Stomach (tissue), 9 donors: ENCODE measurements around the gene MEPE. TPM values are rescaled to one million over a fixed set of nuclear protein-coding genes. Genes with fewer than 3 reads are reported as not detected.

Experiments used
- DNase-seq, 2 donors: peaks; one replicate each; pipeline versions ENCODE4 v3.0.0 to v3.0.0-alpha.2; 2013 to 2019
- H3K27ac ChIP-seq, 5 donors: fragments of 200-600 bp in 4 of 5; sonication (generic) in 4 of 5; one replicate each; pipeline ENCODE4 v1.5.1; 2013 to 2019; ENCODE audit warnings: mild to moderate bottlenecking in 1 of 5, moderate library complexity in 1 of 5
- H3K27me3 ChIP-seq, 3 donors: fragments of 200-600 bp; sonication (generic); one replicate each; pipeline ENCODE4 v1.5.1; 2017 to 2019; ENCODE audit warnings: mixed run types in 1 of 3
- H3K36me3 ChIP-seq, 4 donors: fragments of 200-600 bp; sonication (generic); 1 replicate in 3 of 4; 2 replicates in 1 of 4; pipeline ENCODE4 v1.5.1; 2016 to 2019
- H3K4me1 ChIP-seq, 4 donors: fragments of 200-600 bp; sonication (generic); one replicate each; pipeline ENCODE4 v1.5.1; 2016 to 2019
- H3K4me3 ChIP-seq, 4 donors: fragments of 200-600 bp; sonication (generic) in 3 of 4; one replicate each; pipeline ENCODE4 v1.5.1; 2016 to 2019; ENCODE audit warnings: mild to moderate bottlenecking in 1 of 4
- H3K9me3 ChIP-seq, 4 donors: fragments of 200-600 bp; sonication (generic); one replicate each; pipeline ENCODE4 v1.5.1; 2016 to 2019
- EP300 ChIP-seq: sonication (generic); formaldehyde crosslinking; IDR thresholded peaks from one replicate; pipeline ENCODE4 v1.6.1; 2017; ENCODE audit warnings: antibody characterized with exemption
- POLR2A ChIP-seq, 4 donors: fragments of 450-650 bp; IDR thresholded peaks; one replicate each; pipeline ENCODE4 v1.6.1; 2016; ENCODE audit warnings: antibody characterized with exemption in 4 of 4, control low read depth in 2 of 4, mild to moderate bottlenecking in 1 of 4, moderate library complexity in 1 of 4
- POLR2AphosphoS5 ChIP-seq, 3 donors: sonication (generic); formaldehyde crosslinking; IDR thresholded peaks; one replicate each; pipeline ENCODE4 v1.6.1; 2016; ENCODE audit warnings: antibody characterized with exemption in 3 of 3
- WGBS, 5 donors: extraction: QIAGEN DNeasy Blood & Tissue Kit in 3 of 5; methylation state at CpG; one replicate each; pipeline versions ENCODE4 v1.1.5 to v1.1.7; 2013 to 2018; 5-methylcytosine and 5-hydroxymethylcytosine counted together
- intact Hi-C: fragments of 100-400 bp; cut with DNase I; formaldehyde crosslinking; loops from one replicate; pipeline ENCODE4 v1.15.1; 2023; ENCODE audit warnings: low total_unique reads
- polyA plus RNA-seq, 3 donors: library from polyadenylated mRNA; stranded (reverse); fragments of 200-250 nt; gene quantifications; one replicate each; pipeline ENCODE4 v1.2.3, GENCODE V29; 2013
- total RNA-seq, 5 donors: library from RNA; depleted of rRNA; stranded (reverse); fragments of >200 nt; gene quantifications; one replicate each; pipeline versions ENCODE4 v1.1.0 to v1.2.3, GENCODE V29; 2014 to 2016
- TF ChIP-seq, protein P1 (sequence below), 7 experiments: fragments of 450-650 bp in 4 of 7; fragments of 200-600 bp in 3 of 7; sonication (generic) in 3 of 7; IDR thresholded peaks; one replicate each; pipeline ENCODE4 v1.5.1; 2016 to 2019; ENCODE audit warnings: antibody characterized with exemption in 7 of 7, control low read depth in 2 of 7, mild to moderate bottlenecking in 1 of 7
- donor health status: healthy with polysubstance abuse.
- donor health status: Bipolar disorder and iron deficiency.
- donor health status: healthy.

MEPE gene
- total and polyA plus RNA-seq, 8 donors, result not detected

DNA sequence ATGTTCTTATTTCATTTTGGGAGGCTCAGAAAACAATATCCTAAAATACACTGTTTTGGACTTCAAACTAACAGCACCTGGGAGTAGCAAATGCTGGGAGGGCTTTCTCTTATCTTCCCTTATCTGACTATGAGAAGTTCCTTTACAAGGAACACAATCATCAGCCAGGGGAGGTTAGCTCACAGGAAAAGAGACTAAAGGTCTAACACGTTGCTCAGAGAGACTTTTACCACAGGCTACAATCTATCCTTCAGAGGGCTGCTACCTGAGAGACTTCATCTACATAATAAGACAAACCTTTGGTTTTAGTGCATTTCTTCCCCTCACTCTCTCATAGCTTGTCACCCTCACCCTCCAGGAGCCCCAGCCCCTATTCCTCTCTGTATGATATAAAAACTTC, 35.8 kb downstream of the MEPE start:
- 11 to 27% (median 12%) methylated on average over 1 of the region's 1 CpG for WGBS, 5 donors
- Histone ChIP-seq H3K27ac (no peak overlapping the region), H3K36me3 (no peaks in the 10 kb centered on the region), H3K4me3 (no peak overlapping the region), H3K9me3 (peaks cover 0 to 5% (median 0%) of the 10 kb centered on the region in 4 donors), H3K27me3 (no peaks in the 10 kb centered on the region), H3K4me1 (peaks cover 0 to 12% (median 3%) of the 10 kb centered on the region in 4 donors)
- no peak for DNase-seq
- TF ChIP-seq, protein P1, sequence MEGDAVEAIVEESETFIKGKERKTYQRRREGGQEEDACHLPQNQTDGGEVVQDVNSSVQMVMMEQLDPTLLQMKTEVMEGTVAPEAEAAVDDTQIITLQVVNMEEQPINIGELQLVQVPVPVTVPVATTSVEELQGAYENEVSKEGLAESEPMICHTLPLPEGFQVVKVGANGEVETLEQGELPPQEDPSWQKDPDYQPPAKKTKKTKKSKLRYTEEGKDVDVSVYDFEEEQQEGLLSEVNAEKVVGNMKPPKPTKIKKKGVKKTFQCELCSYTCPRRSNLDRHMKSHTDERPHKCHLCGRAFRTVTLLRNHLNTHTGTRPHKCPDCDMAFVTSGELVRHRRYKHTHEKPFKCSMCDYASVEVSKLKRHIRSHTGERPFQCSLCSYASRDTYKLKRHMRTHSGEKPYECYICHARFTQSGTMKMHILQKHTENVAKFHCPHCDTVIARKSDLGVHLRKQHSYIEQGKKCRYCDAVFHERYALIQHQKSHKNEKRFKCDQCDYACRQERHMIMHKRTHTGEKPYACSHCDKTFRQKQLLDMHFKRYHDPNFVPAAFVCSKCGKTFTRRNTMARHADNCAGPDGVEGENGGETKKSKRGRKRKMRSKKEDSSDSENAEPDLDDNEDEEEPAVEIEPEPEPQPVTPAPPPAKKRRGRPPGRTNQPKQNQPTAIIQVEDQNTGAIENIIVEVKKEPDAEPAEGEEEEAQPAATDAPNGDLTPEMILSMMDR (IDR thresholded peaks at IDR 0.05), result no peak
- TF ChIP-seq POLR2A (IDR thresholded peaks at IDR 0.05) (no peak), EP300 (no peak), POLR2AphosphoS5 (IDR thresholded peaks at IDR 0.05) (no peak)
- intact Hi-C loops, result no loop called here

DNA sequence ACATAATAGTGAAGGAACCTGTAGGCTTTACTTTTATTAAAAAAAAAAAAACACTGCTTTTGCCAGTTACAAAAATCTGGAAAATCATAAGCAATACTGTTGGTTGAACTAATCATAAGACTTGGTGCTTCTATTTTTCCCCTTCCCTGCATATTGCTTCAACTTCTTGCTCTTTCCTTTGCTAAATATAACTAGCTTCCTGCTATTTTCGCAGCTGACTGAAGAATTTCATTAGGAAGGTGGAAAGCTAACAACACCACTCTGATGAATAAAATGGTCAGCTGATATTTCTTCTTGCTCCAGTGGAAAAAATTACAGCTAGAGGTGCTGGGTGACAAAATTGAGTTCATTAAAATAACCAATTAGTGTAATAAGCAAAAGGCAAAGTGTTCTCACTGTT, 39.3 kb downstream of the MEPE start:
- Histone ChIP-seq H3K27me3 (no peaks in the 10 kb centered on the region), H3K36me3 (no peaks in the 10 kb centered on the region), H3K27ac (no peak overlapping the region), H3K4me3 (no peak overlapping the region), H3K4me1 (no peaks in the 10 kb centered on the region), H3K9me3 (no peaks in the 10 kb centered on the region)
- no peak for TF ChIP-seq POLR2AphosphoS5 (IDR thresholded peaks at IDR 0.05)
- TF ChIP-seq, protein P1 (IDR thresholded peaks at IDR 0.05), result no peak
- no peak for TF ChIP-seq EP300
- TF ChIP-seq POLR2A (IDR thresholded peaks at IDR 0.05), result no peak
- WGBS, 5 donors, result 59 to 80% (median 68%) methylated on average over 1 of the region's 1 CpG
- DNase-seq, result peak in 1 of 2 donors; percentile 7
- intact Hi-C loops, result no loop called here

DNA sequence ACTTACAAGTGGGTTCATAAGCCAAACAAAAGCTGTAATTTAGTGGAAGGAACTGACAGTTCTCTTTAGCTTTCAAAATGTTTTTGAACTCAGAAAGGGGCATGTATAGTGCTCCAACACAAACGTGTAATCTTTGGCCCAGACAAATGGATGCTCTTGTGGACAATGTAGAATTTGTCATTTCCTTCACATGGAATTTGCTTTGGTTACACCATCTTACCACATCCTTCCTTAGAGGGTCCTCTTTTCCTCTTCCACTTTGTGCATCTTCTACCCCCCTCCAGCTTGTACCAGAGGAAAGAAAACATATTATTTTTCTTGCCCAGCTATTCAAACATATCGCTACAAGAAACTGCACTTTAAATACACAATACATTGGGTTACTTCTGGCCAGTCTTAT, 42.4 kb downstream of the MEPE start:
- Histone ChIP-seq H3K27me3 (no peaks in the 10 kb centered on the region), H3K9me3 (no peaks in the 10 kb centered on the region), H3K4me3 (no peak overlapping the region), H3K4me1 (no peaks in the 10 kb centered on the region), H3K27ac (no peak overlapping the region), H3K36me3 (no peaks in the 10 kb centered on the region)
- WGBS, 5 donors, result 51 to 81% (median 68%) methylated on average over 2 of the region's 2 CpGs
- intact Hi-C loops, result no loop called here
- no peak for TF ChIP-seq POLR2A (IDR thresholded peaks at IDR 0.05)
- TF ChIP-seq EP300, result no peak
- no peak for TF ChIP-seq POLR2AphosphoS5 (IDR thresholded peaks at IDR 0.05)
- TF ChIP-seq, protein P1 (IDR thresholded peaks at IDR 0.05), result no peak
- no peak for DNase-seq

DNA sequence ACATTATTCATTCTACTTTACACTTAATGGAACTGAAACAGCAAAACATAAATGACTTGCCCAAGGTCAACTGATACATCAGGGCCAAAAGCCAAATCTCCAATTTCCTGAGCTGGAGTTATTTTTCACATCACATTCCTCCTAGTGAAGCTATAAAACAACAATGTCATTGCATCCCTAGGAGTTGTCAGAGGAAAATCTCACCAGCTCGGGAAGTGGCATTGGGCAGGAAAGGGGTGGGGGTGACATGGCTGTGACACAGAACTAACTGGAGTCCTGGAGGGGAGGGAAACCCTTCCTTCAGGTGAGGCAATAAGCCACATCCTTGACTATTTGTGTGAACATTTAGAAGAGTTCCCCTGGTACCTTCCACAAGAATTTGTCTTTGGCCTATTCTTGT, 47.3 kb downstream of the MEPE start:
- DNase-seq, result no peak
- H3K9me3 ChIP-seq, result no peaks in the 10 kb centered on the region
- no peak overlapping the region for H3K27ac ChIP-seq
- H3K36me3 ChIP-seq, result no peaks in the 10 kb centered on the region
- H3K4me1 ChIP-seq, result no peaks in the 10 kb centered on the region
- H3K4me3 ChIP-seq, result no peak overlapping the region
- no peaks in the 10 kb centered on the region for H3K27me3 ChIP-seq
- intact Hi-C loops, result no loop called here
- TF ChIP-seq POLR2A (IDR thresholded peaks at IDR 0.05), result no peak
- no peak for TF ChIP-seq POLR2AphosphoS5 (IDR thresholded peaks at IDR 0.05)
- TF ChIP-seq, protein P1 (IDR thresholded peaks at IDR 0.05), result no peak
- no peak for TF ChIP-seq EP300
- WGBS, 5 donors, result 60 to 87% (median 69%) methylated on average over 1 of the region's 1 CpG
